BE2C (cell line): ENCODE measurements around the gene ZNF132.

Experiments
- DNase-seq: peaks from one replicate; pipeline ENCODE4 v3.0.0-alpha.2; 2020
- H3K27me3 ChIP-seq: fragments of 250-450 bp; sonication (Bioruptor Pico); 2 replicates; pipeline ENCODE4 v1.5.1; 2020; ENCODE audit warnings: mild to moderate bottlenecking
- H3K36me3 ChIP-seq: fragments of 250-450 bp; sonication (Bioruptor Pico); 2 replicates; pipeline ENCODE4 v1.5.1; 2020; ENCODE audit warnings: mild to moderate bottlenecking
- H3K4me1 ChIP-seq: fragments of 250-450 bp; sonication (Bioruptor Pico); 2 replicates; pipeline ENCODE4 v1.5.1; 2020
- H3K4me3 ChIP-seq: 2 replicates; pipeline ENCODE4 v1.5.1; 2011; ENCODE audit warnings: low read depth, low read length
- H3K9me3 ChIP-seq: fragments of 250-450 bp; sonication (Bioruptor Pico); 2 replicates; pipeline ENCODE4 v1.5.1; 2020
- CTCF ChIP-seq: IDR thresholded peaks from 2 replicates; pipeline ENCODE4 v1.5.1; 2012; ENCODE audit warnings: mild to moderate bottlenecking, low read depth, low read length

Gene ZNF132

GRCh38 chr19:58394821-58395219 is 45.1 kb downstream of the ZNF132 start:
- Histone ChIP-seq H3K4me3 (no peak overlapping the region), H3K27me3 (no peaks in the 10 kb centered on the region; the same call in 1 of the 2 replicates), H3K4me1 (no peaks in the 10 kb centered on the region), H3K9me3 (no peaks in the 10 kb centered on the region), H3K36me3 (peaks cover 63% of the 10 kb centered on the region)
- TF ChIP-seq CTCF: no peak
- DNase-seq: no peak

GRCh38 chr19:58393725-58394033 is 46.3 kb downstream of the ZNF132 start:
- Histone ChIP-seq H3K9me3 (no peaks in the 10 kb centered on the region), H3K4me3 (no peak overlapping the region), H3K4me1 (no peaks in the 10 kb centered on the region), H3K36me3 (peaks cover 74% of the 10 kb centered on the region), H3K27me3 (no peaks in the 10 kb centered on the region; the same call in 1 of the 2 replicates)
- DNase-seq: no peak
- TF ChIP-seq CTCF: no peak

GRCh38 chr19:58392945-58393724 is 46.8 kb downstream of the ZNF132 start:
- DNase-seq: no peak
- Histone ChIP-seq H3K36me3 (peaks cover 80% of the 10 kb centered on the region), H3K9me3 (no peaks in the 10 kb centered on the region), H3K27me3 (no peaks in the 10 kb centered on the region; the same call in 1 of the 2 replicates), H3K4me1 (no peaks in the 10 kb centered on the region), H3K4me3 (no peak overlapping the region)
- no peak for TF ChIP-seq CTCF

- no peaks in the 10 kb centered on the region for H3K27me3 ChIP-seq
- DNase-seq: no peak
- TF ChIP-seq CTCF: no peak
- H3K36me3 ChIP-seq: peaks cover 59% of the 10 kb centered on the region
- peaks cover 7% of the 10 kb centered on the region for H3K4me1 ChIP-seq
- H3K9me3 ChIP-seq: no peaks in the 10 kb centered on the region
- H3K4me3 ChIP-seq: peak overlapping the region; percentile 100
These were observed 51.8 kb downstream of the ZNF132 start for GRCh38 chr19:58388175-58388526.

GRCh38 chr19:58387338-58388174 is 52.4 kb downstream of the ZNF132 start:
- H3K36me3 ChIP-seq: peaks cover 53% of the 10 kb centered on the region
- TF ChIP-seq CTCF: no peak; the same call in 1 of the 2 replicates
- H3K4me3 ChIP-seq: peak overlapping the region; percentile 100
- H3K4me1 ChIP-seq: peaks cover 7% of the 10 kb centered on the region
- H3K27me3 ChIP-seq: no peaks in the 10 kb centered on the region
- no peaks in the 10 kb centered on the region for H3K9me3 ChIP-seq
- no peak for DNase-seq
